HCT116 (cell line): ENCODE data around the gene ASCL2. TPM values are rescaled to one million over a fixed set of nuclear protein-coding genes. Genes with fewer than 3 reads are reported as not detected.

Experiments used
- ATAC-seq: fragments of 200-7000 bp; cut with Tn5 transposase; 2 replicates; pipeline ENCODE4 v1.9.1; 2020; ENCODE audit warnings: mild to moderate bottlenecking, moderate library complexity
- BruUV-seq: library from RNA; stranded (reverse); fragments of 400-500 nt; replicated peaks from 2 replicates; lab custom pipeline; 2021; lab: Mats Ljungman, UMichigan
- CTCF ChIA-PET: fragments of 300-600 bp; sonication (Branson Sonifier 250); formaldehyde crosslinking; loops from one replicate; lab custom pipeline; 2021; ENCODE audit warnings: antibody characterized with exemption; lab: Charles Lee
- POLR2A ChIA-PET: fragments of 300-600, 350-600 bp; sonication (Branson Sonifier 250); formaldehyde crosslinking; loops from one replicate; lab custom pipeline; 2021; ENCODE audit warnings: antibody characterized with exemption; lab: Charles Lee
- RAD21 ChIA-PET, 2 experiments: fragments of 300-600 bp; sonication (Branson Sonifier 250); formaldehyde crosslinking; loops; one replicate each; lab custom pipeline; 2023; ENCODE audit warnings: low total read pairs in 2 of 2; ENCODE audit not compliant: uncharacterized antibody in 2 of 2, unreplicated experiment in 2 of 2, low non-redundant PET in 1 of 2; lab: Charles Lee
- DNase-seq: peaks from one replicate; pipeline ENCODE4 v3.0.0-alpha.2; 2010; ENCODE audit warnings: low read depth, low spot score
- H2AFZ ChIP-seq: fragments of 200-600 bp; shearing (Covaris generic), sonication (generic); 2 replicates; pipeline ENCODE4 v1.6.1; 2017; ENCODE audit warnings: low read depth, mixed run types, mixed read lengths, antibody characterized with exemption, low read length; ENCODE audit not compliant: poor library complexity, severe bottlenecking
- H3K27ac ChIP-seq: 2 replicates; pipeline ENCODE4 v1.5.1; 2012; ENCODE audit warnings: low read depth, low read length
- H3K27me3 ChIP-seq: fragments of 200-600 bp; sonication (generic); 2 replicates; pipeline ENCODE4 v1.6.1; 2016; ENCODE audit warnings: mixed run types, low read length, mixed read lengths; ENCODE audit not compliant: insufficient read depth
- H3K36me3 ChIP-seq, 2 experiments: fragments of 200-500 bp in 1 of 2; fragments of 200-600 bp in 1 of 2; sonication (Bioruptor generic) in 1 of 2; sonication (generic) in 1 of 2; 2 replicates each; pipeline versions ENCODE4 v1.5.1 to v1.6.1; 2014 to 2016; ENCODE audit warnings: low read length in 2 of 2, inconsistent platforms in 1 of 2, mixed read lengths in 1 of 2, mixed run types in 1 of 2; ENCODE audit not compliant: insufficient read depth in 2 of 2, control insufficient read depth in 1 of 2
- H3K4me1 ChIP-seq, 2 experiments: fragments of 200-600 bp in 1 of 2; sonication (generic) in 1 of 2; 2 replicates each; pipeline versions ENCODE4 v1.5.1 to v1.6.1; 2012 to 2017; ENCODE audit warnings: low read length in 2 of 2, inconsistent platforms in 1 of 2, mild to moderate bottlenecking in 1 of 2, mixed read lengths in 1 of 2, mixed run types in 1 of 2, moderate library complexity in 1 of 2; ENCODE audit not compliant: insufficient read depth in 2 of 2, control insufficient read depth in 1 of 2
- H3K4me2 ChIP-seq: fragments of 200-600 bp; sonication (generic); 2 replicates; pipeline ENCODE4 v1.6.1; 2017; ENCODE audit warnings: mixed run types, low read length, mixed read lengths
- H3K4me3 ChIP-seq, 2 experiments: fragments of 200-600 bp in 1 of 2; sonication (generic) in 1 of 2; replicated peaks in 1 of 2; 2 replicates each; pipeline ENCODE4 v1.5.1; 2011 to 2016; ENCODE audit warnings: low read length in 2 of 2, control low read depth in 1 of 2, low read depth in 1 of 2, mild to moderate bottlenecking in 1 of 2, mixed read lengths in 1 of 2, mixed run types in 1 of 2
- H3K79me2 ChIP-seq: fragments of 200-600 bp; sonication (generic); 2 replicates; pipeline ENCODE4 v1.6.1; 2017; ENCODE audit warnings: mild to moderate bottlenecking, mixed run types, low read length, moderate library complexity, mixed read lengths; ENCODE audit not compliant: insufficient read depth
- H3K9ac ChIP-seq: fragments of 200-600 bp; sonication (generic); 2 replicates; pipeline ENCODE4 v1.6.1; 2016; ENCODE audit warnings: low read length, mixed read lengths
- H3K9me2 ChIP-seq: fragments of 200-600 bp; sonication (generic), shearing (Covaris generic); 2 replicates; pipeline ENCODE4 v1.6.1; 2017; ENCODE audit warnings: mixed run types, mild to moderate bottlenecking, moderate library complexity; ENCODE audit not compliant: insufficient read depth
- H3K9me3 ChIP-seq, 2 experiments: fragments of 200-500 bp in 1 of 2; fragments of 200-600 bp in 1 of 2; sonication (Bioruptor generic) in 1 of 2; sonication (generic) in 1 of 2; 2 replicates each; pipeline ENCODE4 v1.6.1; 2014 to 2017; ENCODE audit warnings: low read length in 2 of 2, mixed read lengths in 2 of 2, inconsistent platforms in 1 of 2, low read depth in 1 of 2, mild to moderate bottlenecking in 1 of 2, mixed run types in 1 of 2, moderate library complexity in 1 of 2; ENCODE audit not compliant: control insufficient read depth in 1 of 2, insufficient read depth in 1 of 2
- H4K20me1 ChIP-seq: fragments of 200-600 bp; sonication (generic), shearing (Covaris generic); 2 replicates; pipeline ENCODE4 v1.6.1; 2017; ENCODE audit warnings: mixed run types, mild to moderate bottlenecking, moderate library complexity; ENCODE audit not compliant: insufficient read depth
- CEBPB ChIP-seq: IDR thresholded peaks from 2 replicates; pipeline ENCODE4 v1.6.1; 2012; ENCODE audit warnings: low read depth
- EGR1 ChIP-seq: IDR thresholded peaks from 2 replicates; pipeline ENCODE4 v1.6.1; 2012; ENCODE audit warnings: low read depth
- EZH2 ChIP-seq: fragments of 200-600 bp; sonication (generic); IDR thresholded peaks from 2 replicates; pipeline ENCODE4 v1.6.1; 2017; ENCODE audit warnings: antibody characterized with exemption, mixed run types
- FOSL1 ChIP-seq: IDR thresholded peaks from 2 replicates; pipeline ENCODE4 v1.6.1; 2012; ENCODE audit warnings: low read depth
- JUND ChIP-seq: IDR thresholded peaks from 2 replicates; pipeline ENCODE4 v1.6.1; 2012
- MAX ChIP-seq: IDR thresholded peaks from 2 replicates; pipeline ENCODE4 v1.6.1; 2012
- POLR2A ChIP-seq: IDR thresholded peaks from 2 replicates; pipeline ENCODE4 v1.7.0; 2011; ENCODE audit warnings: borderline replicate concordance; ENCODE audit not compliant: insufficient read depth, insufficient read length; ENCODE audit errors: extremely low read depth
- RAD21 ChIP-seq: IDR thresholded peaks from 2 replicates; pipeline ENCODE4 v1.6.1; 2012; ENCODE audit warnings: low read depth, mild to moderate bottlenecking
- SIN3A ChIP-seq: IDR thresholded peaks from 2 replicates; pipeline ENCODE4 v1.6.1; 2012; ENCODE audit warnings: low read depth
- SP1 ChIP-seq: IDR thresholded peaks from 2 replicates; pipeline ENCODE4 v1.6.1; 2012; ENCODE audit warnings: low read depth
- TCF7L2 ChIP-seq: IDR thresholded peaks from 2 replicates; pipeline ENCODE4 v1.7.0; 2011; ENCODE audit warnings: borderline replicate concordance, inconsistent platforms; ENCODE audit not compliant: insufficient read depth, insufficient read length; ENCODE audit errors: extremely low read depth
- YY1 ChIP-seq: IDR thresholded peaks from 2 replicates; pipeline ENCODE4 v1.6.1; 2011; ENCODE audit warnings: low read length, low read depth, moderate library complexity, mild to moderate bottlenecking; ENCODE audit not compliant: insufficient replicate concordance; ENCODE audit errors: extremely low read depth
- ZFX ChIP-seq: fragments of 450-650 bp; IDR thresholded peaks from 2 replicates; pipeline ENCODE4 v1.6.1; 2017
- ZNF274 ChIP-seq: fragments of 200-500 bp; sonication (Bioruptor generic); IDR thresholded peaks from 2 replicates; pipeline ENCODE4 v1.6.1; 2014; ENCODE audit warnings: mild to moderate bottlenecking, low read depth, low read length, inconsistent platforms
- intact Hi-C: fragments of 100-400 bp; cut with micrococcal nuclease; formaldehyde crosslinking; loops from 2 replicates; pipeline ENCODE4 v1.10.0; 2022
- total RNA-seq: library from RNA; stranded (reverse); gene quantifications from one replicate; pipeline ENCODE4 v1.2.1, GENCODE V29; 2021; ENCODE audit not compliant: unreplicated experiment

ASCL2 gene
- total RNA-seq, 1 experiment from 2014 or later: not detected

GRCh38 chr11:2273311-2273710, 2.9 kb upstream of the ASCL2 start:
- DNase-seq (no peak), ATAC-seq (no peak)
- no TSS peak for BruUV-seq
- no peak overlapping the region for H3K9ac ChIP-seq
- ChIA-PET POLR2A (no interaction called here), CTCF (no interaction called here), RAD21 (no interaction called here)
- no peak overlapping the region for H3K27ac ChIP-seq
- intact Hi-C loops: no loop called here
- no peaks in the 10 kb centered on the region for H3K9me2 ChIP-seq
- TF ChIP-seq YY1 (no peak), TCF7L2 (no peak), CEBPB (no peak), EZH2 (no peak), MAX (no peak), SIN3A (no peak), SP1 (no peak), ZFX (no peak), JUND (no peak), FOSL1 (no peak), EGR1 (no peak)
- no peak overlapping the region for H2AFZ ChIP-seq
- no peaks in the 10 kb centered on the region for H4K20me1 ChIP-seq
- no peaks in the 10 kb centered on the region for H3K36me3 ChIP-seq
- peaks cover 0 to 12% of the 10 kb centered on the region in 2 experiments; a peak in 2 of 4 replicates for H3K4me1 ChIP-seq
- no peak overlapping the region for H3K4me2 ChIP-seq
- no peaks in the 10 kb centered on the region for H3K79me2 ChIP-seq
- H3K9me3 ChIP-seq: no peaks in the 10 kb centered on the region
- H3K27me3 ChIP-seq: no peaks in the 10 kb centered on the region
- no peak overlapping the region for H3K4me3 ChIP-seq

- no peaks in the 10 kb centered on the region for H3K79me2 ChIP-seq
- ChIA-PET CTCF (no interaction called here), POLR2A (no interaction called here), RAD21 (no interaction called here)
- H3K4me1 ChIP-seq: peaks cover 0 to 12% of the 10 kb centered on the region in 2 experiments; a peak in 2 of 4 replicates
- H3K4me2 ChIP-seq: no peak overlapping the region
- H3K9me2 ChIP-seq: no peaks in the 10 kb centered on the region
- no peak overlapping the region for H3K9ac ChIP-seq
- intact Hi-C loops: no loop called here
- no peak overlapping the region for H2AFZ ChIP-seq
- no TSS peak for BruUV-seq
- no peaks in the 10 kb centered on the region for H3K27me3 ChIP-seq
- ATAC-seq: no peak
- H3K4me3 ChIP-seq: no peak overlapping the region
- H3K27ac ChIP-seq: no peak overlapping the region
- no peaks in the 10 kb centered on the region for H3K36me3 ChIP-seq
- no peaks in the 10 kb centered on the region for H3K9me3 ChIP-seq
- TF ChIP-seq RAD21: no peak
- TF ChIP-seq POLR2A: no peak
- TF ChIP-seq FOSL1: no peak
- TF ChIP-seq YY1: no peak
- no peak for TF ChIP-seq ZNF274
- TF ChIP-seq MAX: no peak
- TF ChIP-seq CEBPB: no peak
- TF ChIP-seq EZH2: no peak
- no peaks in the 10 kb centered on the region for H4K20me1 ChIP-seq
- DNase-seq: no peak
Measured at GRCh38 chr11:2272946-2273280, 2.5 kb upstream of the ASCL2 start.
